Effector memory CD8-positive, alpha-beta T cell (primary cell): ENCODE results near the gene DCDC1.

Experiments used
- ATAC-seq: fragments of 150-1000 bp; cut with Tn5 transposase; replicated peaks from 2 replicates; pipeline ENCODE4 v1.10.0; 2021; ENCODE audit warnings: mild to moderate bottlenecking, moderate library complexity
- DNase-seq, 3 experiments: peaks; one replicate each; pipeline ENCODE4 v3.0.0; 2021
- H3K27ac Mint-ChIP-seq, 2 donors: one replicate each; pipeline ENCODE4 v1.8.0; 2022; ENCODE audit warnings: mild to moderate bottlenecking in 2 of 2, mixed read lengths in 2 of 2, moderate library complexity in 2 of 2
- H3K27me3 Mint-ChIP-seq, 2 donors: one replicate each; pipeline ENCODE4 v1.8.0; 2022; ENCODE audit warnings: mixed read lengths in 2 of 2
- H3K36me3 Mint-ChIP-seq: one replicate; pipeline ENCODE4 v1.8.0; 2022; ENCODE audit warnings: mild to moderate bottlenecking, moderate library complexity, mixed read lengths; ENCODE audit not compliant: insufficient read depth
- H3K4me1 Mint-ChIP-seq, 2 donors: one replicate each; pipeline ENCODE4 v1.8.0; 2022; ENCODE audit warnings: low read depth in 2 of 2, mixed read lengths in 2 of 2
- H3K4me3 Mint-ChIP-seq, 2 donors: one replicate each; pipeline ENCODE4 v1.8.0; 2022; ENCODE audit warnings: mild to moderate bottlenecking in 2 of 2, mixed read lengths in 2 of 2, moderate library complexity in 2 of 2
- H3K9me3 Mint-ChIP-seq, 2 donors: one replicate each; pipeline ENCODE4 v1.8.0; 2022; ENCODE audit warnings: mixed read lengths in 2 of 2

Gene DCDC1

GRCh38 chr11:30826911-30827310 is 542.6 kb downstream of the DCDC1 start:
- H3K27me3 Mint-ChIP-seq, result no peaks in the 10 kb centered on the region
- no peaks in the 10 kb centered on the region for H3K4me1 Mint-ChIP-seq
- H3K36me3 Mint-ChIP-seq, result no peaks in the 10 kb centered on the region
- peaks cover 6 to 9% of the 10 kb centered on the region in 2 donors for H3K9me3 Mint-ChIP-seq
- ATAC-seq (no peak), DNase-seq (no peak)
- H3K4me3 Mint-ChIP-seq, result no peak overlapping the region
- H3K27ac Mint-ChIP-seq, result no peak overlapping the region

GRCh38 chr11:30825723-30826122 is 543.8 kb downstream of the DCDC1 start:
- no peak for ATAC-seq
- H3K4me3 Mint-ChIP-seq, result no peak overlapping the region
- no peaks in the 10 kb centered on the region for H3K36me3 Mint-ChIP-seq
- H3K4me1 Mint-ChIP-seq, result no peaks in the 10 kb centered on the region
- no peak for DNase-seq
- no peaks in the 10 kb centered on the region for H3K27me3 Mint-ChIP-seq
- H3K9me3 Mint-ChIP-seq, result peaks cover 5 to 6% of the 10 kb centered on the region in 2 donors
- H3K27ac Mint-ChIP-seq, result no peak overlapping the region

GRCh38 chr11:30823119-30823518 is 546.4 kb downstream of the DCDC1 start:
- no peaks in the 10 kb centered on the region for H3K36me3 Mint-ChIP-seq
- ATAC-seq (no peak), DNase-seq (no peak)
- H3K4me1 Mint-ChIP-seq, result no peaks in the 10 kb centered on the region
- no peak overlapping the region for H3K4me3 Mint-ChIP-seq
- no peak overlapping the region for H3K27ac Mint-ChIP-seq
- no peaks in the 10 kb centered on the region for H3K27me3 Mint-ChIP-seq
- peaks cover 5 to 11% of the 10 kb centered on the region in 2 donors for H3K9me3 Mint-ChIP-seq

GRCh38 chr11:30821438-30821965 is 548.0 kb downstream of the DCDC1 start:
- H3K27ac Mint-ChIP-seq, result no peak overlapping the region
- no peaks in the 10 kb centered on the region for H3K36me3 Mint-ChIP-seq
- H3K4me1 Mint-ChIP-seq, result no peaks in the 10 kb centered on the region
- H3K27me3 Mint-ChIP-seq, result no peaks in the 10 kb centered on the region
- no peak overlapping the region for H3K4me3 Mint-ChIP-seq
- H3K9me3 Mint-ChIP-seq, result peaks cover 7% of the 10 kb centered on the region in 2 donors
- ATAC-seq (no peak), DNase-seq (no peak)

- ATAC-seq (no peak), DNase-seq (no peak)
- Mint-ChIP-seq H3K27me3 (no peaks in the 10 kb centered on the region), H3K27ac (no peak overlapping the region), H3K4me3 (no peak overlapping the region), H3K36me3 (no peaks in the 10 kb centered on the region), H3K9me3 (peaks cover 7% of the 10 kb centered on the region in 2 donors), H3K4me1 (no peaks in the 10 kb centered on the region)
These were observed 550.8 kb downstream of the DCDC1 start for GRCh38 chr11:30818721-30819120.

- Mint-ChIP-seq H3K4me1 (no peaks in the 10 kb centered on the region), H3K4me3 (no peak overlapping the region), H3K36me3 (no peaks in the 10 kb centered on the region), H3K27me3 (no peaks in the 10 kb centered on the region), H3K9me3 (peaks cover 7 to 9% of the 10 kb centered on the region in 2 donors), H3K27ac (no peak overlapping the region)
- DNase-seq, result no peak
- no peak for ATAC-seq
These were observed 552.3 kb downstream of the DCDC1 start for GRCh38 chr11:30816959-30817880.

GRCh38 chr11:30815619-30816018 is 553.9 kb downstream of the DCDC1 start:
- H3K9me3 Mint-ChIP-seq, result peaks cover 7 to 9% of the 10 kb centered on the region in 2 donors
- H3K36me3 Mint-ChIP-seq, result no peaks in the 10 kb centered on the region
- no peaks in the 10 kb centered on the region for H3K27me3 Mint-ChIP-seq
- no peak overlapping the region for H3K27ac Mint-ChIP-seq
- H3K4me1 Mint-ChIP-seq, result no peaks in the 10 kb centered on the region
- DNase-seq (no peak), ATAC-seq (no peak)
- no peak overlapping the region for H3K4me3 Mint-ChIP-seq

- H3K36me3 Mint-ChIP-seq, result no peaks in the 10 kb centered on the region
- no peak overlapping the region for H3K27ac Mint-ChIP-seq
- H3K9me3 Mint-ChIP-seq, result peaks cover 6 to 7% of the 10 kb centered on the region in 2 donors
- no peaks in the 10 kb centered on the region for H3K27me3 Mint-ChIP-seq
- ATAC-seq (no peak), DNase-seq (no peak)
- H3K4me1 Mint-ChIP-seq, result no peaks in the 10 kb centered on the region
- no peak overlapping the region for H3K4me3 Mint-ChIP-seq
These were observed 554.8 kb downstream of the DCDC1 start for GRCh38 chr11:30814737-30815136.
